Hindlimb muscle (tissue), 1 donor: ENCODE measurements around the gene LRTM2. TPM values are rescaled to one million over a fixed set of nuclear protein-coding genes. Genes with fewer than 3 reads are reported as not detected.

Experiments
- DNase-seq: peaks from one replicate; pipeline ENCODE4 v3.0.0-alpha.2; 2013
- polyA plus RNA-seq: library from polyadenylated mRNA; unstranded; fragments of 120-200 nt; gene quantifications from one replicate; pipeline ENCODE4 v1.2.1, GENCODE V29; 2013; ENCODE audit not compliant: insufficient read length

LRTM2 gene
- polyA plus RNA-seq, 1 donor: 0.31 TPM

GRCh38 chr12:1830401-1830845 lies 10.1 kb downstream of the LRTM2 start:
- no peak for DNase-seq

GRCh38 chr12:1830981-1831963 lies 10.9 kb downstream of the LRTM2 start:
- peak; percentile 85 for DNase-seq

- DNase-seq: no peak
These were observed 12.6 kb downstream of the LRTM2 start for GRCh38 chr12:1832801-1833595.

GRCh38 chr12:1833596-1834028 lies 13.2 kb downstream of the LRTM2 start:
- no peak for DNase-seq

DNA sequence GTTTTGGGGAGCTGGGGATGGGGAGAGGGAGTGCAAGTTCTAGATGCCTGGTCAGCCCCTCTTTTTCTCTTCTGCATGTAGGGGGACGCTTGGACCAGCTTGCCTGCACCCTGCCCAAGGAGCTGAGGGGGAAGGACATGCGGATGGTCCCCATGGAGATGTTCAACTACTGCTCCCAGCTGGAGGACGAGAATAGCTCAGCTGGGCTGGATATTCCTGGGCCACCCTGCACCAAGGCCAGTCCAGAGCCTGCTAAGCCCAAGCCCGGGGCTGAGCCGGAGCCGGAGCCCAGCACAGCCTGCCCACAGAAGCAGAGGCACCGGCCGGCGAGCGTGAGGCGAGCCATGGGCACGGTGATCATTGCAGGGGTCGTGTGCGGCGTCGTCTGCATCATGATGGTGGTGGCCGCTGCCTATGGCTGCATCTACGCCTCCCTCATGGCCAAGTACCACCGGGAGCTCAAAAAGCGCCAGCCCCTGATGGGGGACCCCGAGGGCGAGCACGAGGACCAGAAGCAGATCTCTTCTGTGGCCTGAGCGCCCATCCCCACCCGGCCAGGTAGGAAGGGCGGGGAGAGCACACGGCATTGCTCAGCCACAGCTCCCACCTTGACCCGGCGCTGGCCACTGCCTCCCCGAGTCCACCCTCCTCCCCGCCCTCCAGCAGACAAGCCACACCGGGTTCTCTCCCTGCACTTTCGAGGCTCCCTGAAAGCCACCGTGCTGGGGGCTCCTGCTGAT lies 14.0 kb downstream of the LRTM2 start:
- DNase-seq: no peak

GRCh38 chr12:1835211-1836131 lies 15.1 kb downstream of the LRTM2 start:
- no peak for DNase-seq

DNA sequence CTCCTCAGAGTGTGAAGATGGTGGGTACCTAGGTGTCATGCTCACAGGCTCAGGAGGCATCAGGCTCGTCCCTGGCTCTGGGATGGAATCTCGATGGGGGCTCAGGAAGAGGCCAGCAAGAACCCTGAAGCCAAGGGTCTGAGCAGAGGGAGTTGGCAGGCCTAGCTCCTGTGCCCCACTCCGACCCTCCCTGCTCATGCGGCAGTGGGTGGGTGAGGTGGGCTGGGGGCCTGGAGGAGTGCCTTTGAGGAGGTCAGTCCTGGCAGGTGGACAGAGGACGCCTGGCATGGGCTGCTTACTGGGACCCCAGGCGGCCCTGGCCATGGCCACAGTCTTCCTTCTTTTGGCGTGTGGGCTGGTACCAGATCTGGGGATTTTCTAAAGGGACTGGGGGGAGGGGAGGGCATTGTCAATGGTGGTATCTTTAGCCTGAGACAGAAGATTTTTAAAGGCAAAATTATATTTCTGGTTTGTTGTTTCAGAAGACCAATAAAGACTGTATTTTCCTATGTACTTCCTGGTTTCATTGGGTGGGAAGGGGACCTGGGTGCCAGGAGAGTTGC lies 16.0 kb downstream of the LRTM2 start:
- DNase-seq: no peak

- no peak for DNase-seq
These were observed 16.6 kb downstream of the LRTM2 start for GRCh38 chr12:1836854-1837421.

- DNase-seq: no peak
These were observed 17.3 kb downstream of the LRTM2 start for GRCh38 chr12:1837541-1838204.

- DNase-seq: no peak
These were observed 18.0 kb downstream of the LRTM2 start for GRCh38 chr12:1838205-1838993.

DNA sequence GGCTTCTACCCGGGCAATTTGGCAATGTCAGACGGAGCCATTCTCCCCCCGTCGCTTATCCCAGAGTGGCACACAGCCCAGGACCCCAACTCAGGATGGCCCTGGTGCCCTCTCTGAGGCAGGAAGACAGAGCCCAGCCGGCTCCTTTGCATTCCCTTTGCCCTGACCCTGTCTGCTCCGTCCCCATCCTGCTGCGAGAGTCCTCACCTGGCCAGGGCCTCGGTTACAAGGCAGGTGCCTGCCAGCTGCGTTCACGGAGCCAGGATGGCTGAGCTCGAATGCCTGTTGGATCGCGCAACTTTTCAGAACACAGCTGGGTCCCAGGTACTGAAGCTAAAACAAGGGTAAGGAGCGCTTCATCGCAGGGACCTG lies 18.6 kb downstream of the LRTM2 start:
- DNase-seq: no peak

GRCh38 chr12:1839464-1839863 lies 19.1 kb downstream of the LRTM2 start:
- no peak for DNase-seq

DNA sequence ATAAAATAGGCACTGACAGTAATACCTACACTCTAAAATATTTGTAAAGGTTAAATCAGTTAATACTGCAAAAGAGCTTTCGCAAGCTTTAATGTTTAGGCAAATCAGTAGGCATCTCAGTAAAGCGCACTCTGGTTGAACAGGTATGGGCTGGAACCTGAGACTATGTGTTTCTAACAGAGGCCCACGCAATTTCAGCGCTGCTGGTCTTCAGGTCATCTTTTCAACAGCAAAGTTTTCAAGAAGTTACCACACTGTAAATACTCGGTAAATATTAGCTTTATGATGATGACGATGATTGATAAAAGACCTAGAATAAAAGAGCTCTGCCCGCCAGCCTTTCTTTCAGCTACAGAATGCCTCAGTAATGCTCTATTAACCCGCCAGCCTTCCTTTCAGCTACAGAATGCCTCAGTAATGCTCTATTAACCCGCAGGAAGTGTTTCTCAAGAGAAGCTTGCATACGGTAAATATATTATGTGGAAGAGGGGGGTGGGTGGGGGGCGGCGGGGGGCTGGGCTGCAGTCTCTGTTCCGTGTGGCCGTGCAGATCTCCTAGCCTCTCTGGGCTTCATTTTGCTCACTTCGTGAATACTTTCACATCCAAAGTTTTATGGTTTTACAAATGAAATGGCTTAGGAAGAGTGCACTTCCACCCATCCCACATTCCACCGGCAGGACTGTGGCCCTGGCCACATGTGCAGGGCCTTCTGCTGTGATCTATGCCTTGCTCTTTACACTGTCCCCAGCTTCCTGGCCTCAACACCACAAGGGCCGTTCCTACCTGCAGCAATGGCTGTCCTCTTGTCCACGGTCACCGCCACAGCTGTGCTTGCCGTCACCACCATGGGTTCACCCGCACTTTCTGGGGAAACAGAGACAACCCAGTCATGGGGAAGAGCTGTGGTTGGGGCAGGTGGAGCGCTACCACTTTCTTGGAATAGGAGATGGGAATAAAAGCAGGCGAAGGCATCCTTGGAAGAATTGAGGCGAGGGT lies 19.9 kb downstream of the LRTM2 start:
- no peak for DNase-seq

GRCh38 chr12:1840981-1841425 lies 20.6 kb downstream of the LRTM2 start:
- DNase-seq: no peak

- DNase-seq: no peak
These were observed 21.3 kb downstream of the LRTM2 start for GRCh38 chr12:1841586-1842182.

- no peak for DNase-seq
These were observed 22.0 kb downstream of the LRTM2 start for GRCh38 chr12:1842183-1842904.
